ENCODE measurements around the gene EREG. TPM values are rescaled to one million over a fixed set of nuclear protein-coding genes. Genes with fewer than 3 reads are reported as not detected.

The EREG gene
- total RNA-seq, 1 experiment from 2014 or later = 37.0 TPM

- CTCF ChIA-PET = no interaction called here
- H3K36me3 Mint-ChIP-seq (ENCODE audit: insufficient read depth, unreplicated experiment) = no peaks in the 10 kb centered on the region
- no TSS peak for BruUV-seq (replicated peaks)
- no peak overlapping the region for H3K27ac Mint-ChIP-seq (ENCODE audit: unreplicated experiment)
- no peaks in the 10 kb centered on the region for H3K27me3 ChIP-seq (replicated peaks; ENCODE audit: control insufficient read depth, insufficient read depth, low read length)
- H3K9me3 ChIP-seq = no peaks in the 10 kb centered on the region
- H3K4me3 Mint-ChIP-seq (ENCODE audit: unreplicated experiment) = no peak overlapping the region
- TF ChIP-seq CTCF (IDR thresholded peaks at IDR 0.05; ENCODE audit: insufficient read depth in 1 of 2, low read depth in 1 of 2, low read length in 1 of 2, severe bottlenecking in 1 of 2, unreplicated experiment in 1 of 2) = no peak
- no peaks in the 10 kb centered on the region for H3K36me3 ChIP-seq (ENCODE audit: control insufficient read depth, insufficient read depth, low read length)
- peaks cover 13% of the 10 kb centered on the region; the same call in 1 of the 2 replicates for H3K4me1 ChIP-seq
- no peaks in the 10 kb centered on the region for H3K27me3 Mint-ChIP-seq (ENCODE audit: insufficient read depth, unreplicated experiment)
- DNase-seq = no peak
- H3K9me3 Mint-ChIP-seq (ENCODE audit: unreplicated experiment) = no peaks in the 10 kb centered on the region
- POLR2A ChIA-PET = no interaction called here
- intact Hi-C loops (cut with micrococcal nuclease; ENCODE audit: unreplicated experiment) = no loop called here
- peaks cover 6% of the 10 kb centered on the region for H3K4me1 Mint-ChIP-seq (ENCODE audit: low read depth, unreplicated experiment)
- H3K4me3 ChIP-seq (ENCODE audit: low read depth, low read length) = no peak overlapping the region
Measured at GRCh38 chr4:74431113-74431826, 66.3 kb downstream of the EREG start.

- H3K9me3 ChIP-seq = no peaks in the 10 kb centered on the region
- Mint-ChIP-seq H3K27ac (ENCODE audit: unreplicated experiment) (no peak overlapping the region), H3K4me3 (ENCODE audit: unreplicated experiment) (no peak overlapping the region), H3K9me3 (ENCODE audit: unreplicated experiment) (no peaks in the 10 kb centered on the region), H3K27me3 (ENCODE audit: insufficient read depth, unreplicated experiment) (no peaks in the 10 kb centered on the region), H3K36me3 (ENCODE audit: insufficient read depth, unreplicated experiment) (no peaks in the 10 kb centered on the region), H3K4me1 (ENCODE audit: low read depth, unreplicated experiment) (peaks cover 6% of the 10 kb centered on the region)
- no peak for DNase-seq
- no TSS peak for BruUV-seq (replicated peaks)
- ChIA-PET CTCF (no interaction called here), POLR2A (no interaction called here)
- no peak overlapping the region for H3K4me3 ChIP-seq (ENCODE audit: low read depth, low read length)
- intact Hi-C loops (cut with micrococcal nuclease; ENCODE audit: unreplicated experiment) = no loop called here
- no peaks in the 10 kb centered on the region for H3K27me3 ChIP-seq (replicated peaks; ENCODE audit: control insufficient read depth, insufficient read depth, low read length)
- H3K36me3 ChIP-seq (ENCODE audit: control insufficient read depth, insufficient read depth, low read length) = no peaks in the 10 kb centered on the region
- TF ChIP-seq CTCF (IDR thresholded peaks at IDR 0.05; ENCODE audit: insufficient read depth in 1 of 2, low read depth in 1 of 2, low read length in 1 of 2, severe bottlenecking in 1 of 2, unreplicated experiment in 1 of 2) = no peak
- H3K4me1 ChIP-seq = peaks cover 13% of the 10 kb centered on the region; the same call in 1 of the 2 replicates
Measured at GRCh38 chr4:74433043-74433442, 68.1 kb downstream of the EREG start.

DNA sequence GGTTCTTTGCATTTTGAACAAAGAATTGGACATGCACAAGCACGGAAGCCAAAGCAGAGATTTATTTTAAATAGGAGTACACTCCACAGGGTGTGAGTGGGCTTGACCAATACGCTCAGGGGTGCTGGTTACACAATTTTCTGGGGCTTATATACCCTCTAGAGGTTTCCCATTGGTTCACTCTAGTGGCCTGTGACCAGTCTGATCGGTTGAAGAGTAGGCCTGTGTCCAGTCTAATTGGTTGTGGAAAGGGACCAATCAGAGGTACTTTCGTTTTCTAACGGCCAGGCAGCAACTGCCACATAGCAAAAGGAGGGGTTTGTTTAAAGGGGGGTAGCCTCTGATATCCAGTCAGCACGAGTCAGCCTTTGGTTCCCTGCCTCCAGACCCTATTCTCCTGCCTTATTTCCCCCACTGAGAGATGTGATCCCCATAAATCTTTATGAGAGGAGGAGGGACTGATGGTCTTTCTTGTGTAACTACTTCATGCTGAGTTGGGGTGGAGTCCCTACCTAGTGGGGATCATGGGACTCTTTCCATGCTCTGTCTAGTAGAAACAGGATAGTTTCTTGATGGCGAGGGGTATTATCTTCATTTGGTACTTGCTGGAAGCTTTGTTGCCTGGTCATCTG lies 68.7 kb downstream of the EREG start:
- intact Hi-C loops (cut with micrococcal nuclease; ENCODE audit: unreplicated experiment) = no loop called here

More for the DNA sequence above, 68.7 kb downstream of the EREG start:
- no peaks in the 10 kb centered on the region for H3K27me3 Mint-ChIP-seq (ENCODE audit: insufficient read depth, unreplicated experiment)
- H3K27me3 ChIP-seq (replicated peaks; ENCODE audit: control insufficient read depth, insufficient read depth, low read length) = no peaks in the 10 kb centered on the region
- CTCF ChIA-PET = no interaction called here
- H3K4me3 Mint-ChIP-seq (ENCODE audit: unreplicated experiment) = no peak overlapping the region
- H3K4me1 Mint-ChIP-seq (ENCODE audit: low read depth, unreplicated experiment) = peaks cover 6% of the 10 kb centered on the region
- POLR2A ChIA-PET = no interaction called here
- H3K4me3 ChIP-seq (ENCODE audit: low read depth, low read length) = no peak overlapping the region
- H3K9me3 Mint-ChIP-seq (ENCODE audit: unreplicated experiment) = no peaks in the 10 kb centered on the region
- no peaks in the 10 kb centered on the region for H3K36me3 Mint-ChIP-seq (ENCODE audit: insufficient read depth, unreplicated experiment)
- no peak for DNase-seq
- H3K4me1 ChIP-seq = peaks cover 10% of the 10 kb centered on the region; the same call in 1 of the 2 replicates
- no peak overlapping the region for H3K27ac Mint-ChIP-seq (ENCODE audit: unreplicated experiment)
- H3K9me3 ChIP-seq = no peaks in the 10 kb centered on the region
- no peaks in the 10 kb centered on the region for H3K36me3 ChIP-seq (ENCODE audit: control insufficient read depth, insufficient read depth, low read length)
- TF ChIP-seq CTCF (IDR thresholded peaks at IDR 0.05; ENCODE audit: insufficient read depth in 1 of 2, low read depth in 1 of 2, low read length in 1 of 2, severe bottlenecking in 1 of 2, unreplicated experiment in 1 of 2) = no peak
- no TSS peak for BruUV-seq (replicated peaks)
